ENCODE data around the gene FAM162A.
"Not testable (repeated sequence)": the region's sequence is repeated elsewhere in the genome, so short reads cannot be mapped to it uniquely, and the experiment has no call there.

The FAM162A gene, protein sequence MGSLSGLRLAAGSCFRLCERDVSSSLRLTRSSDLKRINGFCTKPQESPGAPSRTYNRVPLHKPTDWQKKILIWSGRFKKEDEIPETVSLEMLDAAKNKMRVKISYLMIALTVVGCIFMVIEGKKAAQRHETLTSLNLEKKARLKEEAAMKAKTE

GRCh38 chr3:122383771-122384697 is at the start of gene FAM162A:
TSS of gene FAM162A (plus strand) at chr3:122384182. CDS start at chr3:122384266, 84 bp downstream.
- DNase-seq, result peak; percentile 93

- DNase-seq, result no peak
Measured at GRCh38 chr3:122342803-122343202, 41.2 kb upstream of the FAM162A start.

- DNase-seq, result no peak
Measured at GRCh38 chr3:122343654-122344053, 40.3 kb upstream of the FAM162A start.

DNA sequence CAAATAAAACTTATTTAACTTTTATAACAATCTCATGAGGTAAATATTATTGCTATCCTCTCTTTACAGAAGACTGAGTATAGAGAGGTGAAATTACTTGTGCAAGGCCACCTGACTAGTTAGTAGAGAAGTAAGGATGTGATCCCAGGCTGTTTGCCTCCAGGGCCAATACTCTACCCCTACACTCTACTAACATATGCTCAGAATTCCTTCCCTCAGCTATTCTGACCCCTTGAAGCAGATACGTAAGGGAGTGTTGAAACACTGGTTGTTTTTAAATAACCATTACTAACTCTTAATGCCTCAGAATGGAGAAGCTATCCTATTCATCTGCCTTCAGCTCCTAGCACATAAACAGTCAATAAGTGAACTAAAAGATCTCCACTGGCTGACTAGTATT is 34.8 kb upstream of the FAM162A start:
- no peak for DNase-seq

GRCh38 chr3:122350814-122351418 is 33.1 kb upstream of the FAM162A start:
- DNase-seq, result no peak

DNA sequence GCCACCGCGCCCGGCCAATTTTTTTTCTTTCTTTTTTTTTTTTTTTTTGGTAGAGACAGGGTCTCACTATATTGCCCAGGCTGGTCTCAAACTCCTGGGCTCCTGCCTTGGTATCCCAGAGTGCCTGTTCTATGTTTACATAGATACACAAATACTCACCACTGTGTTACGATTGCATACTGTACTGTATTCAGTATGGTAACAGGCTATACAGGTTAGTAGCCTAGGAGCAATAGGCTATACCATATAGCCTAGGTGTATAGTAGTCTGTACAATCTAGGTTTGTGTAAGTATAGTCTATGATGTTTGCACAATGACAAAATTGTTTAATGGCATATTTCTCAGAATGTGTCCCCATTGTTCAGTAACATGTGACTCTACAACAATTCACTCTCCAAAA is 32.4 kb upstream of the FAM162A start:
- DNase-seq, result no peak

DNA sequence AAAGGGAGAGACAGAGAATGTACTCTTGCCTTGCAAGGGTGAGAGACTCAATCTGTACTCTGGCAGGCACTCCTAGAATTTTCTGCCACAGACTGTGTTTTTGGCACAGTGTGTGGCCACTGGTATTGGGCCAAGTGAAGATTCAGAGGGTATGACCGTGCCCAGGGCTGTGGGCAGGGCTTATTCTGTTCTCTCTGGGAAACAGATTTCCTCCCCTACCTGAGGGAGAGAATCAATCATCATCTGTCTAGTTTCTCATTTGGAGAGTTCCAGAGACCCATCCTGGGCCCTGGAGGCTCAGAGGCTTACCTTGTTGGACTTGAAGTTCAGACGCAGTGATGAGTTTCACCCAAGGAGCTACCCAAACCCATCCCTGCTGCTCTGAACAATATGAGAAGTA is 30.8 kb upstream of the FAM162A start:
- DNase-seq, result no peak

DNA sequence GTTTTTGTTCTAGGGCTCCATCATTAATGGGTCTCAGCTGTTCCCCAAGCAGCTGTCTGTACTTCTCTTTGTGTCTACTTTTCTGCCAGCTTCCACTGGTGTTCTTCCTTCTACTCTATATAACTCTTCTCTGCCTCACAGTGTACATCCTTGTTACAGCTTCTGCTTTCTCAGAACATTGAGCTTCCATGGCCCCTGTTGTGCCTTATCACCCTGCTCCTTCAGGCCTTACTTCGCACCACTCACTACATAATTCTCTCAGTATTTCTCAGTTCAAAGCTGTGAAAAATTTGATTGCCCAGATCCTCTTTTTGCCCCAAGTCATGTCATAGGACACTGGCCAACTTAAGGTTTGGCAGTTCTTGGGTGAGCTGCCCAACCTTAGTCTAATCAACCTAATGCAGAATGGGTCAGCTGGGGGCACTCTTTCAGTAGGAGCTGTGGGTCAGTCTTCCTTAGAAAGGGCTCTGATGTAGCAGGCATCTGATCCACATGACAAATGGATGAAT is 30.0 kb upstream of the FAM162A start:
- no peak for DNase-seq

GRCh38 chr3:122355612-122356011 is 28.4 kb upstream of the FAM162A start:
- no peak for DNase-seq

DNA sequence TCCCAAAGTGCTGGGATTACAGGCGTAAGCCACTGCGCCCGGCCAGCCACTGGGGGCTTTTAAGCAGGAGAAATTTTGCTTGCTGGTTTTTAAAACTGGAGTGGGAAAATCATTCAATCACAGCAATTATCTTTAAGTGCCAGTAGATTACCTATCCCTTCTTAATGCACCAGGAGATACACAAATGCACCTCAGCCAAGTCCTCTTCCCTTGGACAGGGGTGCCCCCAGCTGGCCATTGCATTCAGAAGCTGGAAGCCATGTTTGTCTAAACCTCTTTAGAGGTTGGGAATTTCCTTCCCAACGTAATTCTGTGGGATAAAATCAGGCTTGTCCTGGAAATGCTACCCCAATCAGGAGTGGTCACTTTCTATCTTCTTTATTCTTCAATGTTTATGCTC is 27.6 kb upstream of the FAM162A start:
- DNase-seq, result peak; percentile 6 to 37

DNA sequence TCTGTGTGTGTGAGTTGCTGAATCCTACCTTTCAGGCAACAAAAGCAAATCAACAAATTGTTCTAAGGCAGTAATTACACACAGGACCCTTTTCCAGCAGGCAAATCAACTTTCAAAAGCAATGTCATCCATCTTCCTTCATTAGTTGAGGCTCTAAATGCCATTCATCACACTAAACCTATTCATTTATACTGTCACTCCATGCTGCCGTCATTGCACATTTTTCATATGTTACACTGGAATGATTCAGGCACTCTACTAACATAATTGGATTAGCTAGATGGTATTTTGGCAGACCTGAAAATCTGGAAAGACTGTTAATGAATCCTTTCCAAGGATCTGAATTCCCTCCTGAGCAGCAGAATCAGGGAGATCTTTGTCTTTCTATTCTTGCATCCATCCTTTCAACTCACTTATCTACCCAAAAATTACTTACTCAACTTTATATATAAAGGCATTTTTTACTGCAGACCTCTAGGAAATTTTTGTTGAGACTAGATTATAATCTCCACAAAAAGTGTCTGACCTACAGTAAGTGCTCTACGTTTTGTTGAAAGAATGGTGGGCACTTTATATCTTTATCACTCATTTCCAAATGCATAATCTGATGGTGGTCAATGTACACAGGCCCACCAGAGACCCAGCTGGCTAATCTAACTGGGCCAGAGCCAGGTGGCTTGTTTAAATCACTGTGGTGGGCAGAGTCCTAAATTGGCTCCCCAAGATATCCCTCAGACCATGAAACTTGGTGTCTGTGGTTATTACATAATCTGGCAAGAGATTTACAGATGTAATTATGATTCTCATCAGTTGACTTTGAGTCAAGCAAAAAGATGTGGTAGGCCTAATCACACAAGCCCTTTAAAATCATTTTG is 25.9 kb upstream of the FAM162A start:
- no peak for DNase-seq

DNA sequence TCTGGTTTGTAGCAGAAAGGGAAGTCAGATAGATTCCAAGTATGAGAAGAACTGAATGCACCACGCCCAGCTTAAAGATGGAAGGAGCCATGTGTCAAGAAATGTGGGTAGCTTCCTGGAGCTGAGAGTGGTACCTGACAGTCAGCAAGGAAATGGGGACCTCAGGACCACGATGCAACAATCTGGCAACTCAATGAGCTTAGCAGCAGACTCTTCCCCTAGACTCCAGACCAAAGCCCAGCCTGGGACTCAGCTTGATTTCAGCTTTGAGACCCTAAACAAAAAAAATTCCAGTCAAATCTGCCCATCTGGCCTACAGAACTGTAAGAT is 25.3 kb upstream of the FAM162A start:
- DNase-seq, result no peak

DNA sequence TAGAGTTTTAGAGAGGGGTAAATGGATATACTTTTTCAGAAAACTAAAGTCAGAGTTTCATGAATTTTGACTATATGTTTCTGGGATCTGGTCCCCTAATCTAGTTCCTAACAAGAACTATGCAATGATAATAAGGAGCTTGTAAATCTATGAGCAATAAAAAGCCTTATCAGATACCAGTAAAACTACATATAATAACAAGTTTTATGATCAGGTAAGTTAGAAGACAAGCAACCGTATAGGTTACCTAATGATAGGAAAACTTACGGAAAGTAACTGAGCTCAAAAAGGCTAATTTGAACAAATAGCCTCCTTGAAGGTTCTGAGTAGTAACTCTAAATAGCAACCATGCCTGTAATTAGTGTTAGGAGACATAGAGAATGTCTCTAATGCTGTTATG is 22.0 kb upstream of the FAM162A start:
- DNase-seq, result no peak

GRCh38 chr3:122364490-122364889 is 19.5 kb upstream of the FAM162A start:
- DNase-seq, result no peak

DNA sequence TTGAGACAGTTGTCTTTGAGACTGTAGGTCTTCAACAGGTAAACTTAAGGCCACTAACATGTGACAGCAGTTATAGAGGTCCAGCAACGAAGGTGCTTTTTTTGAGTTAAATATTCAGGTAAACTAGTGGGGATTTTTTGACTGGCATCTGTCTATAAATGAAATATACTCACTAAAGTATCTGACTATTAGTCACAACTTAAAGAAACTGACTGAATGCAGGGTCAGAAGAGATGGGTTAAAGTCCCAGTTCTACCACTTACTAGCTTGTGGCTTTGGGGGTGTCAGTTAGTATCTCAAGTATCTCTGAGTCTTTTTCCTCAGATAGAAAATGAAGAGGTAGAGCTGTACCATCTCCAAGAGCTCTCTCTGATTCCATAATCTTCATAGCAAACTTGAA is 18.9 kb upstream of the FAM162A start:
- DNase-seq, result no peak

GRCh38 chr3:122365582-122366378 is 18.2 kb upstream of the FAM162A start:
- DNase-seq, result not testable (repeated sequence)

DNA sequence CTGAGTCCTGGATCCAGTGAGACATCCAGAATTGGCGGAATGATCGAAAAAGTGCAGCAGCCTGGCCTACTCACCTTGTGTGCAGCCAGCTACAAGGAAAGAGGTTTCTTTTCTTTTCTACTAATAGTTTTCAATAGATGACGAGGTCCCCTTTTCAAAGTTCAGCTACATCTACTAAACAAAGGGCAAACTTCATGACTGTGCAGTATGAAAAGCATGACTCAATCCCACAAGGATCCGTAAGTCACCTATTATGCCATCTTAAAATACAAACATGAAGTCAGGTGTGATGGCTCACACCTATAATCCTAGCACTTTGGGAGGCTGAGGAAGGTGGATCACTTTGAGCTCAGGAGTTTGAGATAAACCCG is 17.6 kb upstream of the FAM162A start:
- no peak for DNase-seq

GRCh38 chr3:122374034-122374433 is 9.9 kb upstream of the FAM162A start:
- DNase-seq, result no peak

- DNase-seq, result no peak
Measured at GRCh38 chr3:122377975-122378374, 6.0 kb upstream of the FAM162A start.

GRCh38 chr3:122382888-122383666 is 905 bp upstream of the FAM162A start, which contains the start of gene MIX23:
TSS of gene MIX23 (minus strand) at chr3:122383231. CDS start at chr3:122383224, 7 bp downstream.
- peak; percentile 81 to 86 for DNase-seq

DNA sequence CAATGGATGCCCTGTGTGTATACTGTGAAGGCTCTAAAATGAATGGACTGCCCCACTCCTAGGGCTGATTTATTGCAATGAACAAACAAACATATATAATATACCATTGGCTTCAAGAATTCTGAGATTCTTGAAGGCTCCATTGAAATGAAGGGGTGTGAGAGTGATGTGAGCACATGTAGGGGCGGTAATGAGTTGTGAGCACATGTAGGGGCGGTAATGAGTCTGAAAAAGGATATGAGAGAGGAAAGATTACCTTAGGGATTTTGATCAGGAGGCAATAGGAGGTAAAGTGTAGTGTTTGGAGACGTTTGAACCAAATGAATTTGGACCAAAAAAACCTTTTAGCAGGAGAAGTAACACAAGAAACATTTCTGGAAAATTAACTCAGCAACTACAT is 3.7 kb downstream of the FAM162A start:
- no peak for DNase-seq
